Measurements from ENCODE around the gene SH3BP2. TPM values are rescaled to one million over a fixed set of nuclear protein-coding genes. Genes with fewer than 3 reads are reported as not detected.
A peak's percentile ranks its signal among the peaks of the same experiment; 100 is the strongest.

Gene SH3BP2
- polyA plus RNA-seq, 3 donors, result 19.1 to 478 (median 26.9) TPM

- Mint-ChIP-seq H3K9me3 (peaks cover 0 to 1% (median 0%) of the 10 kb centered on the region in 7 donors), H3K36me3 (peaks cover 76 to 99% of the 10 kb centered on the region in 2 donors), H3K4me3 (no peak overlapping the region), H3K27ac (no peak overlapping the region), H3K4me1 (peaks cover 24% of the 10 kb centered on the region), H3K27me3 (ENCODE audit: low read depth in 3 of 3) (peaks cover 0 to 2% (median 0%) of the 10 kb centered on the region in 3 donors)
- no peak for TF ChIP-seq CTCF (IDR thresholded peaks at IDR 0.05)
- Histone ChIP-seq H3K79me2 (ENCODE audit: insufficient read depth, low read length) (peaks cover 22% of the 10 kb centered on the region), H3K27me3 (ENCODE audit: control insufficient read depth in 2 of 2, insufficient read depth in 2 of 2, low read length in 2 of 2) (no peaks in the 10 kb centered on the region), H4K20me1 (ENCODE audit: insufficient read depth, low read length) (peaks cover 100% of the 10 kb centered on the region), H3K4me2 (replicated peaks; ENCODE audit: extremely low read depth, low read length, poor library complexity, severe bottlenecking) (no peak overlapping the region), H3K4me1 (ENCODE audit: control insufficient read depth in 1 of 2, insufficient read depth in 2 of 2, low read length in 2 of 2) (peaks cover 19 to 30% of the 10 kb centered on the region in 2 donors), H3K9me3 (replicated peaks in 1 of 2; ENCODE audit: control insufficient read depth in 1 of 2, insufficient read depth in 1 of 2, low read length in 2 of 2) (no peaks in the 10 kb centered on the region), H3K9ac (ENCODE audit: insufficient read depth, low read length, poor library complexity, severe bottlenecking) (no peak overlapping the region), H3K36me3 (replicated peaks in 1 of 2; ENCODE audit: control insufficient read depth in 1 of 2, insufficient read depth in 2 of 2, low read length in 2 of 2) (peaks cover 98 to 100% of the 10 kb centered on the region in 2 donors), H3K4me3 (replicated peaks in 1 of 3; ENCODE audit: low read depth in 2 of 3, low read length in 3 of 3) (no peak overlapping the region), H2AFZ (ENCODE audit: insufficient read depth, low read depth, low read length, poor library complexity, severe bottlenecking) (no peak overlapping the region), H3K27ac (ENCODE audit: low read depth in 1 of 2, low read length in 2 of 2) (peak overlapping the region in 1 of 2 donors; percentile 36)
- WGBS (ENCODE audit: insufficient coverage), result 95% methylated on average over 30 of the region's 37 CpGs
- no peak for DNase-seq
- intact Hi-C loops (cut with micrococcal nuclease), result no loop called here
Observed at GRCh38 chr4:2830632-2831610, 38.0 kb downstream of the SH3BP2 start.

GRCh38 chr4:2831611-2832308 lies 38.9 kb downstream of the SH3BP2 start:
- H3K9me3 ChIP-seq (replicated peaks in 1 of 2; ENCODE audit: control insufficient read depth in 1 of 2, insufficient read depth in 1 of 2, low read length in 2 of 2), result no peaks in the 10 kb centered on the region
- no peak for DNase-seq
- Mint-ChIP-seq H3K9me3 (peaks cover 0 to 1% (median 0%) of the 10 kb centered on the region in 7 donors), H3K4me1 (peaks cover 31% of the 10 kb centered on the region), H3K27ac (peak overlapping the region in 2 of 7 donors; percentile 37 to 78), H3K27me3 (ENCODE audit: low read depth in 3 of 3) (no peaks in the 10 kb centered on the region), H3K4me3 (no peak overlapping the region), H3K36me3 (peaks cover 75 to 99% of the 10 kb centered on the region in 2 donors)
- peaks cover 98 to 100% of the 10 kb centered on the region in 2 donors for H3K36me3 ChIP-seq (replicated peaks in 1 of 2; ENCODE audit: control insufficient read depth in 1 of 2, insufficient read depth in 2 of 2, low read length in 2 of 2)
- no peak overlapping the region for H3K4me2 ChIP-seq (replicated peaks; ENCODE audit: extremely low read depth, low read length, poor library complexity, severe bottlenecking)
- no peak overlapping the region for H3K4me3 ChIP-seq (replicated peaks in 1 of 3; ENCODE audit: low read depth in 2 of 3, low read length in 3 of 3)
- H2AFZ ChIP-seq (ENCODE audit: insufficient read depth, low read depth, low read length, poor library complexity, severe bottlenecking), result no peak overlapping the region
- H3K79me2 ChIP-seq (ENCODE audit: insufficient read depth, low read length), result peaks cover 13% of the 10 kb centered on the region
- H3K27me3 ChIP-seq (ENCODE audit: control insufficient read depth in 2 of 2, insufficient read depth in 2 of 2, low read length in 2 of 2), result no peaks in the 10 kb centered on the region
- H3K9ac ChIP-seq (ENCODE audit: insufficient read depth, low read length, poor library complexity, severe bottlenecking), result no peak overlapping the region
- no peak for TF ChIP-seq CTCF (IDR thresholded peaks at IDR 0.05)
- H4K20me1 ChIP-seq (ENCODE audit: insufficient read depth, low read length), result peaks cover 100% of the 10 kb centered on the region
- H3K27ac ChIP-seq (ENCODE audit: low read depth in 1 of 2, low read length in 2 of 2), result peak overlapping the region in 1 of 2 donors; percentile 36
- peaks cover 27 to 38% of the 10 kb centered on the region in 2 donors for H3K4me1 ChIP-seq (ENCODE audit: control insufficient read depth in 1 of 2, insufficient read depth in 2 of 2, low read length in 2 of 2)
- 95% methylated on average over 35 of the region's 36 CpGs for WGBS (ENCODE audit: insufficient coverage)
- intact Hi-C loops (cut with micrococcal nuclease), result no loop called here
